CD4-positive, alpha-beta T cell treated with Interleukin-6 at 100 ng/mL for 8 hours (primary cell): Measurements from ENCODE around the gene NAP1L1.

Experiments
- DNase-seq: peaks from one replicate; pipeline ENCODE4 v3.0.0-alpha.2; 2020; ENCODE audit warnings: mixed read lengths, low spot score

The NAP1L1 gene

GRCh38 chr12:76083904-76084862, at the start of gene NAP1L1:
NAP1L1 (minus strand) TSS chr12:76084685; CDS start chr12:76074219, 10,466 bp downstream.
- peak; percentile 96 for DNase-seq

- DNase-seq, result no peak
These were observed 43.1 kb upstream of the NAP1L1 start for GRCh38 chr12:76127588-76127987.

- DNase-seq, result no peak
These were observed 40.0 kb upstream of the NAP1L1 start for GRCh38 chr12:76124456-76124855.

GRCh38 chr12:76123259-76124212, 39.1 kb upstream of the NAP1L1 start:
- DNase-seq, result no peak

- no peak for DNase-seq
These were observed 35.4 kb upstream of the NAP1L1 start for GRCh38 chr12:76119887-76120286.

- DNase-seq, result no peak
These were observed 33.3 kb upstream of the NAP1L1 start for GRCh38 chr12:76117751-76118150.

GRCh38 chr12:76117067-76117691, 32.7 kb upstream of the NAP1L1 start:
- DNase-seq, result no peak

GRCh38 chr12:76113800-76114757, 29.6 kb upstream of the NAP1L1 start:
- DNase-seq, result no peak

GRCh38 chr12:76111209-76111749, 26.8 kb upstream of the NAP1L1 start:
- DNase-seq, result no peak

GRCh38 chr12:76109879-76110278, 25.4 kb upstream of the NAP1L1 start:
- no peak for DNase-seq

GRCh38 chr12:76108356-76108755, 23.9 kb upstream of the NAP1L1 start:
- no peak for DNase-seq

GRCh38 chr12:76106631-76107030, 22.1 kb upstream of the NAP1L1 start:
- no peak for DNase-seq

- DNase-seq, result no peak
These were observed 19.5 kb upstream of the NAP1L1 start for GRCh38 chr12:76103958-76104357.

GRCh38 chr12:76101739-76102385, 17.4 kb upstream of the NAP1L1 start:
- DNase-seq, result no peak

GRCh38 chr12:76096079-76096646, 11.7 kb upstream of the NAP1L1 start:
- DNase-seq, result no peak

GRCh38 chr12:76094754-76095153, 10.3 kb upstream of the NAP1L1 start:
- DNase-seq, result no peak

GRCh38 chr12:76091246-76091754, 6.8 kb upstream of the NAP1L1 start:
- no peak for DNase-seq

GRCh38 chr12:76085520-76085868, 1.0 kb upstream of the NAP1L1 start:
- DNase-seq, result peak; percentile 36

- peak; percentile 45 for DNase-seq
These were observed 506 bp upstream of the NAP1L1 start for GRCh38 chr12:76084863-76085519.
